GM03348 (cell line): Measurements from ENCODE around the gene CD70.
"Not testable (repeated sequence)": the region's sequence is repeated elsewhere in the genome, so short reads cannot be mapped to it uniquely, and the experiment has no call there.

Source experiments
- DNase-seq: peaks from one replicate; pipeline ENCODE4 v3.0.0; 2012; ENCODE audit warnings: low spot score

CD70 gene

GRCh38 chr19:6570764-6571163, 20.2 kb downstream of the CD70 start:
- DNase-seq = no peak

GRCh38 chr19:6568816-6569215, 22.1 kb downstream of the CD70 start:
- DNase-seq = no peak

DNA sequence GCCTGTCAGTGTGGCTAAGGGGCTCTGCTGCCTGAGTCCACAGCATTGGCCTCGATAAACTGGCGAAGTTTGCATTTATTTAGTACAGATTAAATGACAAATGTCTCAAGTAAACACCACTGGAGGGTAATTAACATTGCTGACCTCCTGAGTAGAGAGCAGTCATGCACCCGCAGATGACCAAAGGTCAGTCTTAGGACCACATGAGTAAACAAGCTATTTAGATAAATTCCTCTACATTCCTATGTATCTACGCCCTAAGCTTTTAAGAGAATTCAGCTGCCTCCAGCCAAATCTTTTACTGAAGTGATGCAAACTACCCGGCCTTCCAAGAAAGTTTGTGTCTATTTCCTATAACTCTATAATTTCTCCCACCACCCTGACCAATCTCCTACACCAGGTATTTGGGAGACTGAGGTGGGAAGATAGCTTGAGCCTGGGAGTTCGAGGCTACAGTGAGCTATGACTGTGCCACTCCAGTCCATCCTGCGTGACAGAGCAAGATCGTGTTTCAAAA, 22.9 kb downstream of the CD70 start:
- DNase-seq = no peak

DNA sequence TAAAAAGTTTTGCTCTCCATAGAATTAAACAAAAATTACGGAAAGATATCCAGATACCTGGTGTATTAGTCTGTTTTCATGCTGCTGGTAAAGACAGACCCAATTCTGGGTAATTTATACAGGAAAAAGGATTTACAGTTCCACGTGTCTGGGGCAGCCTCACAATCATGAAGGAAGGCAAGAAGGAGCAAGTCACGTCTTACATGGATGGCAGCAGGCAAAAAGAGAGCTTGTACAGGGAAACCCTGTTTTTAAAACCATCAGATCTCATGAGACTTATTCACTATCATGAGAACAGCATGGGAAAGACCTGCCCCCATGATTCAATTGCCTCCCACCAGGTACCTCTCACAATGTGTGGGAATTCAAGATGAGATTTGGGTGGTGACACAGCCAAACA, 24.2 kb downstream of the CD70 start:
- DNase-seq = not testable (repeated sequence)

DNA sequence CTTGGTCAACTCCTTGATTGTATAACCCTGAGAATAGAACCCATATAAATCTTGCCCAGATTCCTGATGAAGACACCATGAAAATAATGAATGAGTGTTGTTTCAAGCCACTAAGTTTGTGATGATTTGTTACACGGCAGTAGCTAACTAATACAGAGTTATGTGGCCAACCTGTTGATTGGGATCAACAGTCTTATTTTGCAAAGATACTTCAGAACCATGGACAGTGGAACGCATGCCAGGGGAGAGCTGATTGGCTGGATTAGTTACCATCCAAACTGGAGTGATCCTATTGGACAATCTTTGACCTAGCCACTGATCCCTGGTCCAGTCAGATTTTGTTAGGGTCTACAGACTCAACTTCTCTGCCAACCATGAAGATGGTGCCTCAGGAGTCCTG, 26.6 kb downstream of the CD70 start:
- peak; percentile 40 for DNase-seq

DNA sequence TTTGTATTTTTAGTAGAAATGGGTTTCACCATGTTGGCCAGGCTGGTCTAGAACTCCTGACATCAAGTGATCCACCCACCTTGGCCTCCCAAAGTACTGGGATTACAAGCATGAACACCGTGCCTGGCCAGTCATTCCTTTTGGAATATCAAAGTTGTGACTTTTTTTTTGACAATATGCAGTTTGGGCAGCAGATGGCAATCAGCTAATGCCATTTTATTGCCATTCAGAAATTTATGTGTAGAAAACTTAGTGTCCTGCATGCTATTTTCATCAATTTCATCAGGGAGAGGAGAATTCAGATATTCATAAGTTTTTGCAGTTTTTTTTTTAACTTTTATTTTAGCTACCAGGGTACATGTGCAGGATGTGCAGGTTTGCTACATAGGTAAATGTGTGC, 28.5 kb downstream of the CD70 start:
- DNase-seq = not testable (repeated sequence)

DNA sequence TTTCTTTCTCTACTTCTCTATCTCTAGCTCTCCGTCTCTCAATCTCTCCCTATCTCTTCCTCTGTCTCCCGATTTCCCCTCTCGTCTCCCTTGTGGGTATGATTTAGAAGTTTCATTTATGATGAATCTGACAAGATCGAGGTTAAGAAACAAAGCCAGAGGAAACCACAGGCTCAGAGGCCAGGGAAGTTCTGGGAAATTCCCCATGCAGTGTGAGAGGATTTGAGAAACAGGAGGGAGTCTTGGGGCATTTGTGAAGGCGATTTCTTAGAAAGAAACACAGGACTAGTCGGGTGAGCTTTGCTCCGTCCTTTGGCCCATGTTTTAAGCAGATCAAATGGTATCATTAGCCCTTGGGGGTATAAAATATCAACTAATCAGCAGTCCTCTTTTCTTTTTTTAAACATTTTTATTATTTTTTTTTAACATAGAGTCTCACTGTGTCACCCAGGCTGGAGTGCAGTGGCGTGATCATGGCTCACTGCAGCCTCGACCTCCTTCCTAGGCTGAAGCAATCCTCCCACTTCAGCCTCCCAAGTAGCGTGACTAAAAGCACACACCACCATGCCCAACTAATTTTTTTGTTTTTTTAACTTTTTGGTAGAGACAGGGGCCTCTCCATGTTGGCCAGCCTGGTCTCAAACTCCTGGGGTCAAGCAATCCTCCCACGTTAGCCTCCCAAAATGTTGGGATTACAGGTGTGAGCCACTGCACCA, 34.3 kb downstream of the CD70 start:
- no peak for DNase-seq

DNA sequence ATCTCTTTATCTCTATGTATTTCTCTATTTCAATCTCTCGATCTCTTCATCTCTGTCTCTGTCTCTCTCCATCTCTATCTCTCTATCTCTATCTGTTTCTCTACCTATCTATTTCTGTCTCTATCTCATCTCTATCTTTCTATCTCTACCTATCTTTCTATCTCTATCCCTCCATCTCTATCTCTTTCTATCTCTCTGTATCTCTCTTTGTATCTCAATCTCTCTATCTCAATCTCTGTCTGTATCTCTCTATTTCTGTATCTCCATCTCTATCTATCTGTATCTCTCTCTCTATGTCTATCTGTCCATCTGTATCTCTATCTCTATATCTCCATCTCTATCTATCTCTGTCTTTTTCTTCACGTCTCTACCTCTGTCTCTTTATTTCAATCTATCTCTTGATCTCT, 34.9 kb downstream of the CD70 start:
- no peak for DNase-seq

DNA sequence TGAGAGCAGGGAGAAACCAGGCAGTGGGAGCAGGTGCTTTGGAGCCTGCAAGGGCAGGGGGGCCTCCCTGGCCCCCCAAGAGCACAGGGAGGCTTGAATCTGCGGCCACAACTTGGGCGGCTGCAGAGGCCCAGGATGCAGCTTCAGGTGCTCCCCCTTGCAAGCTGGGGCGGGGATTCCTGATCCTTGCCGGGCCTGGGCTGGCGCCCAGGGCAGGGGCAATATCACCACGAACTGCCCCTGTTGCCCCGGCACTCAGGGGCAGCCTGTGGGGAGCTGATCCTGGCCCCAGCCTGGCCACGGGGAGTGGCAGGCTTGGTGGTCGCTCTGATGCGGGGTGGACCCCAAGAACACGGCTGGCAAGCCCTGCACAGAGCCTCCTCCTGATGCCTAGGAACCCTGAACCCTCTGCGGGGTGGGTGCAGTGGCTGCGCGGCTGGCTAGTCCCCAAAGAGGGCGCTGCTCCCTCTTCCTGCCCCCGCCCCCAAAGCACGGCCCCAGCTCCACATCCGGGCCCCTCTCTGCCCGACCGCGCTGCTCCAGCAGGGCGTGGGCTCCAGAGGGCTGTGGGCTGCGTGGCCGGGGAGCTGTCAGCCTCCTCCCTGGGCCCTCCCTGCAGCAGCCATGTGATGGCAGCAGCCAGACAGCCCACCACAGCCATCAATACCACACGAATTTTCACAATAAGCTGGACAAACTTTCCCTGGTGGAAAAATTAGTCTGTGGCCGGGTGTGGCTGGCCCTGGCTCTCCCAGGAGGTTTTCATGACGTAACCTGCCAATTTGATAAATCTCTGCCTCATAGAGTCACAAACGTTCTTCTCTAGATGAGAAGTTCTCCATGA, 39.1 kb downstream of the CD70 start:
- DNase-seq = peak; percentile 37

- DNase-seq = no peak
Observed at GRCh38 chr19:6551091-6551490, 39.9 kb downstream of the CD70 start.

DNA sequence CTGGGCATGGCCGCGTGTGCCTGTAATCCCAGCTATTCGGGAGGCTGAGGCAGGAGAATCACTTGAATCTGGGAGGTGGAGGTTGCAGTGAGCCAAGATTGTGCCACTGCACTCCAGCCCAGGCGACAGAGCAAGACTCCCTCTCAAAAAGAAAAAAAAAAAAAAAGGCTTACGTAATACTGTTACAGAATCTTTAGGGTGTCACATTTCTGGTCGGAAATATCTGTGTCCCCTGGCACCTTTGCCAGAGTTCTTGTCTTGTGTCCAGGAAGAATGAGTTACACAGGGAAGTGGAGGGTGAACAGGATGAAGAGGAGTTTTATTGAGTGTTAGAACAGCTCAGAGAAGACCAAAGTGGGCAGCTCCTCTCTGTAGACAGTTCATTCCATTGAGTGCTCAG, 40.3 kb downstream of the CD70 start:
- DNase-seq = not testable (repeated sequence)

GRCh38 chr19:6543866-6544347, 47.0 kb downstream of the CD70 start:
- DNase-seq = no peak

GRCh38 chr19:6540918-6541689, 49.8 kb downstream of the CD70 start:
- no peak for DNase-seq

- DNase-seq = no peak
Observed at GRCh38 chr19:6539514-6539913, 51.4 kb downstream of the CD70 start.
